ENCODE results near the gene OR10A6.

Gene OR10A6

GRCh38 chr11:7941146-7941545, 10.1 kb upstream of the OR10A6 start:
- TF ChIP-seq CTCF (IDR thresholded peaks at IDR 0.05; ENCODE audit: insufficient read depth, low read length, poor library complexity, severe bottlenecking) = no peak
- no peak overlapping the region for H3K4me3 ChIP-seq (replicated peaks; ENCODE audit: low read depth, low read length)
- no peaks in the 10 kb centered on the region for H3K36me3 ChIP-seq (ENCODE audit: control insufficient read depth, insufficient read depth, low read length)
- no peaks in the 10 kb centered on the region for H3K27me3 ChIP-seq (replicated peaks; ENCODE audit: control insufficient read depth, insufficient read depth, low read length)
- no peak for DNase-seq (ENCODE audit: extremely low read depth, insufficient read length)

GRCh38 chr11:7936615-7937014, 5.5 kb upstream of the OR10A6 start:
- Histone ChIP-seq H3K36me3 (ENCODE audit: control insufficient read depth, insufficient read depth, low read length) (no peaks in the 10 kb centered on the region), H3K4me3 (replicated peaks; ENCODE audit: low read depth, low read length) (no peak overlapping the region), H3K27me3 (replicated peaks; ENCODE audit: control insufficient read depth, insufficient read depth, low read length) (no peaks in the 10 kb centered on the region)
- no peak for TF ChIP-seq CTCF (IDR thresholded peaks at IDR 0.05; ENCODE audit: insufficient read depth, low read length, poor library complexity, severe bottlenecking)
- DNase-seq (ENCODE audit: extremely low read depth, insufficient read length) = no peak

- Histone ChIP-seq H3K36me3 (ENCODE audit: control insufficient read depth, insufficient read depth, low read length) (no peaks in the 10 kb centered on the region), H3K4me3 (replicated peaks; ENCODE audit: low read depth, low read length) (no peak overlapping the region), H3K27me3 (replicated peaks; ENCODE audit: control insufficient read depth, insufficient read depth, low read length) (no peaks in the 10 kb centered on the region)
- DNase-seq (ENCODE audit: extremely low read depth, insufficient read length) = peak; percentile 6
- TF ChIP-seq CTCF (IDR thresholded peaks at IDR 0.05; ENCODE audit: insufficient read depth, low read length, poor library complexity, severe bottlenecking) = no peak
Observed at GRCh38 chr11:7927635-7928034, 3.4 kb downstream of the OR10A6 start.

- DNase-seq (ENCODE audit: extremely low read depth, insufficient read length) = no peak
- no peak for TF ChIP-seq CTCF (IDR thresholded peaks at IDR 0.05; ENCODE audit: insufficient read depth, low read length, poor library complexity, severe bottlenecking)
- Histone ChIP-seq H3K27me3 (replicated peaks; ENCODE audit: control insufficient read depth, insufficient read depth, low read length) (no peaks in the 10 kb centered on the region), H3K36me3 (ENCODE audit: control insufficient read depth, insufficient read depth, low read length) (no peaks in the 10 kb centered on the region), H3K4me3 (replicated peaks; ENCODE audit: low read depth, low read length) (no peak overlapping the region)
Observed at GRCh38 chr11:7924536-7924935, 6.5 kb downstream of the OR10A6 start.

- H3K27me3 ChIP-seq (replicated peaks; ENCODE audit: control insufficient read depth, insufficient read depth, low read length) = no peaks in the 10 kb centered on the region
- no peak overlapping the region for H3K4me3 ChIP-seq (replicated peaks; ENCODE audit: low read depth, low read length)
- H3K36me3 ChIP-seq (ENCODE audit: control insufficient read depth, insufficient read depth, low read length) = no peaks in the 10 kb centered on the region
- no peak for DNase-seq (ENCODE audit: extremely low read depth, insufficient read length)
- no peak for TF ChIP-seq CTCF (IDR thresholded peaks at IDR 0.05; ENCODE audit: insufficient read depth, low read length, poor library complexity, severe bottlenecking)
Observed at GRCh38 chr11:7918141-7918540, 12.9 kb downstream of the OR10A6 start.

- no peak for TF ChIP-seq CTCF (IDR thresholded peaks at IDR 0.05; ENCODE audit: insufficient read depth, low read length, poor library complexity, severe bottlenecking)
- no peak for DNase-seq (ENCODE audit: extremely low read depth, insufficient read length)
- Histone ChIP-seq H3K4me3 (replicated peaks; ENCODE audit: low read depth, low read length) (no peak overlapping the region), H3K27me3 (replicated peaks; ENCODE audit: control insufficient read depth, insufficient read depth, low read length) (no peaks in the 10 kb centered on the region; the same call in 1 of the 2 replicates), H3K36me3 (ENCODE audit: control insufficient read depth, insufficient read depth, low read length) (no peaks in the 10 kb centered on the region)
Observed at GRCh38 chr11:7911011-7911410, 20.1 kb downstream of the OR10A6 start.
